PC-9 (cell line): ENCODE results near the gene CAPG. TPM values are rescaled to one million over a fixed set of nuclear protein-coding genes. Genes with fewer than 3 reads are reported as not detected.

Experiments used
- BruUV-seq: library from RNA; stranded (reverse); fragments of 400-500 nt; replicated peaks from 2 replicates; lab custom pipeline; 2021; lab: Mats Ljungman, UMichigan
- CTCF ChIA-PET: fragments of 300-600 bp; sonication (Branson Sonifier 250); formaldehyde crosslinking; loops from one replicate; lab custom pipeline; 2022; ENCODE audit warnings: antibody characterized with exemption; lab: Charles Lee
- POLR2A ChIA-PET: fragments of 300-600 bp; sonication (Branson Sonifier 250); formaldehyde crosslinking; loops from one replicate; lab custom pipeline; 2022; ENCODE audit warnings: antibody characterized with exemption; ENCODE audit not compliant: unreplicated experiment; lab: Charles Lee
- DNase-seq, 2 experiments: peaks; one replicate each; pipeline versions ENCODE4 v3.0.0 to v3.0.0-alpha.2; 2015 to 2022; ENCODE audit warnings: mixed read lengths in 1 of 2
- H2AFZ ChIP-seq: fragments of 200-600 bp; sonication (generic); 2 replicates; pipeline ENCODE4 v1.8.1; 2017; ENCODE audit warnings: antibody characterized with exemption
- H3F3A ChIP-seq: fragments of 200-600 bp; sonication (generic); 2 replicates; pipeline ENCODE4 v1.8.1; 2017; ENCODE audit warnings: antibody characterized with exemption, mild to moderate bottlenecking, low read depth; ENCODE audit not compliant: insufficient read depth
- H3K27ac ChIP-seq: fragments of 200-600 bp; sonication (generic); 2 replicates; pipeline ENCODE4 v1.6.1; 2016; ENCODE audit warnings: mixed run types
- H3K27me3 ChIP-seq: fragments of 200-600 bp; sonication (generic); 2 replicates; pipeline ENCODE4 v1.6.1; 2016; ENCODE audit warnings: low read depth, mixed run types; ENCODE audit not compliant: insufficient read depth
- H3K36me3 ChIP-seq: fragments of 200-600 bp; sonication (generic); 2 replicates; pipeline ENCODE4 v1.6.1; 2016; ENCODE audit warnings: low read depth, mixed run types
- H3K4me1 ChIP-seq: fragments of 200-600 bp; sonication (generic); replicated peaks from 2 replicates; pipeline ENCODE4 v1.6.1; 2016; ENCODE audit warnings: mixed run types; ENCODE audit not compliant: insufficient read depth
- H3K4me2 ChIP-seq: fragments of 200-600 bp; sonication (generic); 2 replicates; pipeline ENCODE4 v1.6.1; 2017; ENCODE audit warnings: mixed run types
- H3K4me3 ChIP-seq: fragments of 200-600 bp; sonication (generic); 2 replicates; pipeline ENCODE4 v1.6.1; 2016; ENCODE audit warnings: mixed run types
- H3K79me2 ChIP-seq: fragments of 200-600 bp; sonication (generic); 2 replicates; pipeline ENCODE4 v1.6.1; 2017; ENCODE audit warnings: low read depth, mixed run types
- H3K9me2 ChIP-seq: fragments of 200-600 bp; sonication (generic); 2 replicates; pipeline ENCODE4 v1.8.1; 2017; ENCODE audit warnings: mild to moderate bottlenecking; ENCODE audit not compliant: insufficient read depth
- H3K9me3 ChIP-seq: fragments of 200-600 bp; sonication (generic); 2 replicates; pipeline ENCODE4 v1.8.1; 2016; ENCODE audit warnings: low read depth; ENCODE audit not compliant: insufficient read depth
- H4K20me1 ChIP-seq: fragments of 200-600 bp; sonication (generic); 2 replicates; pipeline ENCODE4 v1.8.1; 2017; ENCODE audit not compliant: insufficient read depth
- EZH2 ChIP-seq: fragments of 200-600 bp; sonication (generic); IDR thresholded peaks from 2 replicates; pipeline ENCODE4 v1.8.0; 2017; ENCODE audit warnings: antibody characterized with exemption, low read depth
- intact Hi-C: fragments of 100-400 bp; cut with micrococcal nuclease; formaldehyde crosslinking; loops from one replicate; pipeline ENCODE4 v1.10.0; 2022; ENCODE audit not compliant: unreplicated experiment
- total RNA-seq: library from RNA; stranded (reverse); gene quantifications from 2 replicates; pipeline ENCODE4 v1.2.3, GENCODE V29; 2021
- TF ChIP-seq, protein P1 (sequence below): fragments of 200-600 bp; sonication (generic); conservative IDR thresholded peaks from 2 replicates; pipeline ENCODE4 v1.6.1; 2017; ENCODE audit warnings: mixed run types, antibody characterized with exemption, mild to moderate bottlenecking, moderate library complexity

The CAPG gene
- total RNA-seq, 1 experiment from 2014 or later: 417 TPM

GRCh38 chr2:85438201-85439024 is 28.2 kb upstream of the CAPG start:
- Histone ChIP-seq H3K79me2 (no peaks in the 10 kb centered on the region), H3K27me3 (no peaks in the 10 kb centered on the region), H3K36me3 (no peaks in the 10 kb centered on the region), H3K4me3 (peak overlapping the region; percentile 42; the same call in 1 of the 2 replicates), H2AFZ (no peak overlapping the region), H3K27ac (no peak overlapping the region), H3K9me2 (no peaks in the 10 kb centered on the region), H3K4me2 (peak overlapping the region; percentile 72), H3K9me3 (no peaks in the 10 kb centered on the region), H3F3A (peaks cover 21% of the 10 kb centered on the region; the same call in 1 of the 2 replicates), H3K4me1 (peaks cover 29% of the 10 kb centered on the region), H4K20me1 (no peaks in the 10 kb centered on the region)
- POLR2A ChIA-PET: interaction anchor here (0.5 to 0.6 kb wide), 2 partner anchors 110 to 267 kb away, joined by 3 to 4 read pairs; no protein-coding TSS in a partner anchor
- DNase-seq: no peak
- TSS peak; percentile 87 for BruUV-seq
- intact Hi-C loops: no loop called here
- CTCF ChIA-PET: interaction anchor here (0.6 kb wide), 1 partner anchor 558 kb away, joined by 4 read pairs; no protein-coding TSS in a partner anchor
- TF ChIP-seq, protein P1, sequence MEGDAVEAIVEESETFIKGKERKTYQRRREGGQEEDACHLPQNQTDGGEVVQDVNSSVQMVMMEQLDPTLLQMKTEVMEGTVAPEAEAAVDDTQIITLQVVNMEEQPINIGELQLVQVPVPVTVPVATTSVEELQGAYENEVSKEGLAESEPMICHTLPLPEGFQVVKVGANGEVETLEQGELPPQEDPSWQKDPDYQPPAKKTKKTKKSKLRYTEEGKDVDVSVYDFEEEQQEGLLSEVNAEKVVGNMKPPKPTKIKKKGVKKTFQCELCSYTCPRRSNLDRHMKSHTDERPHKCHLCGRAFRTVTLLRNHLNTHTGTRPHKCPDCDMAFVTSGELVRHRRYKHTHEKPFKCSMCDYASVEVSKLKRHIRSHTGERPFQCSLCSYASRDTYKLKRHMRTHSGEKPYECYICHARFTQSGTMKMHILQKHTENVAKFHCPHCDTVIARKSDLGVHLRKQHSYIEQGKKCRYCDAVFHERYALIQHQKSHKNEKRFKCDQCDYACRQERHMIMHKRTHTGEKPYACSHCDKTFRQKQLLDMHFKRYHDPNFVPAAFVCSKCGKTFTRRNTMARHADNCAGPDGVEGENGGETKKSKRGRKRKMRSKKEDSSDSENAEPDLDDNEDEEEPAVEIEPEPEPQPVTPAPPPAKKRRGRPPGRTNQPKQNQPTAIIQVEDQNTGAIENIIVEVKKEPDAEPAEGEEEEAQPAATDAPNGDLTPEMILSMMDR: no peak
- no peak for TF ChIP-seq EZH2

GRCh38 chr2:85437488-85438200 is 27.5 kb upstream of the CAPG start:
- intact Hi-C loops: no loop called here
- H3K27ac ChIP-seq: peak overlapping the region; percentile 27; the same call in 1 of the 2 replicates
- BruUV-seq: TSS peak; percentile 52
- TF ChIP-seq, protein P1: no peak
- TF ChIP-seq EZH2: no peak
- no peaks in the 10 kb centered on the region for H3K9me2 ChIP-seq
- ChIA-PET CTCF (no interaction called here), POLR2A (interaction anchor here (0.5 to 0.8 kb wide), 4 partner anchors 27 to 267 kb away, joined by 3 to 20 read pairs (median 5); no protein-coding TSS in a partner anchor)
- peak overlapping the region; percentile 72 for H3K4me2 ChIP-seq
- no peaks in the 10 kb centered on the region for H3K27me3 ChIP-seq
- H3F3A ChIP-seq: peaks cover 27% of the 10 kb centered on the region; the same call in 1 of the 2 replicates
- H3K4me1 ChIP-seq: peaks cover 37% of the 10 kb centered on the region
- H3K79me2 ChIP-seq: no peaks in the 10 kb centered on the region
- H2AFZ ChIP-seq: no peak overlapping the region
- peak overlapping the region; percentile 42; the same call in 1 of the 2 replicates for H3K4me3 ChIP-seq
- no peaks in the 10 kb centered on the region for H3K36me3 ChIP-seq
- no peaks in the 10 kb centered on the region for H3K9me3 ChIP-seq
- peak in 1 of 2 experiments; percentile 74 for DNase-seq
- no peaks in the 10 kb centered on the region for H4K20me1 ChIP-seq

- intact Hi-C loops: no loop called here
- Histone ChIP-seq H3K79me2 (no peaks in the 10 kb centered on the region), H3K9me3 (no peaks in the 10 kb centered on the region), H3K27ac (peak overlapping the region; percentile 27; the same call in 1 of the 2 replicates), H3K4me2 (peak overlapping the region; percentile 72; the same call in 1 of the 2 replicates), H2AFZ (no peak overlapping the region; the same call in 1 of the 2 replicates), H4K20me1 (no peaks in the 10 kb centered on the region), H3K36me3 (no peaks in the 10 kb centered on the region), H3K4me3 (no peak overlapping the region), H3K4me1 (peaks cover 38% of the 10 kb centered on the region), H3K27me3 (no peaks in the 10 kb centered on the region), H3F3A (peaks cover 29% of the 10 kb centered on the region; the same call in 1 of the 2 replicates), H3K9me2 (no peaks in the 10 kb centered on the region)
- ChIA-PET POLR2A (interaction anchor here (0.6 to 0.8 kb wide), 3 partner anchors 26 to 183 kb away, joined by 3 to 20 read pairs (median 7); no protein-coding TSS in a partner anchor), CTCF (no interaction called here)
- BruUV-seq: no TSS peak
- TF ChIP-seq EZH2: no peak
- TF ChIP-seq, protein P1: no peak
- no peak for DNase-seq
Measured at GRCh38 chr2:85436836-85437487, 26.8 kb upstream of the CAPG start.
